HG02678 (cell line): Measurements from ENCODE around the gene MYO3A.
"Not testable (repeated sequence)": the region's sequence is repeated elsewhere in the genome, so short reads cannot be mapped to it uniquely, and the experiment has no call there.

ENCODE experiments used
- ATAC-seq: cut with Tn5 transposase; IDR thresholded peaks from one replicate; pipeline ENCODE4 v1.9.1; 2021; ENCODE audit warnings: mild to moderate bottlenecking, moderate library complexity; ENCODE audit not compliant: unreplicated experiment

Gene MYO3A

DNA sequence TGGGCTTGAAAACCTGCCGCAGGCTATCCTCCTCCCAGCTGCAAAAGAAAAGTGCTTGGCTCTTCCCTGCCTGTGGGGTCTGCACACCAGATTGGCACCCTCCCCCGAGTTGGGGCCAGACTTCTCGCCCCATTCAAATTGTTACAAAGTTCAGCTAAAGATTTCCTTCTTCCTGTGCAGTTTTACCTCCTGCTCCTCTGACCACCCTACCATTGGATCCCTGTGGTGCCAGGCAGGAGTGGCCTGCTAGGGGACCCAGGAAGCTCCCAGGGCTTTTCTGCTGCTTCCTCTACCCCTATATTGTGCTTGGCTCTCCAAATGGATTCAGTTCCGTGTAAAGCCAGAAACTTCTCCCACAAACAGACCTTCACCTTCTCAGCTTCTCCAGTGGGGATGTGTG, 147.4 kb downstream of the MYO3A start:
- ATAC-seq: no peak

- ATAC-seq: no peak
Measured at GRCh38 chr10:26085549-26085948, 151.5 kb downstream of the MYO3A start.

- no peak for ATAC-seq
Measured at GRCh38 chr10:26087666-26088065, 153.6 kb downstream of the MYO3A start.

DNA sequence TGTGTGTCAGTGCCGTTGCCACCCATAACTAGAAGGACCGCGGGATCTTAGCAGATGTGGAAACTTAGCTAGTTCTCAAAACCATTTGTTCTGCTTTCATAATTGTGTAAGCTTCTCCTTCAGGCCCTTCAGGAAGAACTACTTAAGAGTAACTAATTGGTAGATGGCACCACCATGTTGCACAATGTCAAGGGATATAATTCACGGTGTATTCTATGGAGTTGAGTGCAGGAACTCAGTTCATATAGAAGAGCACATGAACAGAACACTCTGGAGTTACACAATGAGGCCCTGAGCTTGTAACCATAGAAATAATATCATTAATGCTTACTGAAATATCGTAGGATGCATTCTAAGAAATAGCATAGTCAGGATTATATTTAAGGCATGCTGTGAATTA, 156.0 kb downstream of the MYO3A start:
- no peak for ATAC-seq

DNA sequence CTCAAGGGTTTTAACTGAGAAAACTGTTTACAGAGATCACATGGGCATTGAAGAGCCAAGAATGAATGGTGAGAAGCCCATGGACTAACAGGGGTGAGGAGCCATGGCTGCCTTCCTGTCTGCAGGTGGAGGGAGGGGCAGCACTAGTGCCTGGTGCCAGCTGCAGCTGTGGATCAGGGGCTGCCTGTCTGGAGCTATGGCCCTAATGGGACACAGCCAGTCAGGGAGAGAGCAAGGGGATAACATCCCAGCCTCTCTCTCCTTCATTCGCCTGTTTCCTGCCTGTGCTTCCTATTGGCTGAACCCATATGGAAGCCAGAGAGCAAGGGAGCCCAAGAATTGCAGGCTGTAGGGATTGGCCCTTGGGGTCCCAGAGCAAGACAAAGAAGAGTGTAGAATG, 156.7 kb downstream of the MYO3A start:
- no peak for ATAC-seq

GRCh38 chr10:26093229-26093628, 159.2 kb downstream of the MYO3A start:
- no peak for ATAC-seq

- ATAC-seq: no peak
Measured at GRCh38 chr10:26095781-26096180, 161.8 kb downstream of the MYO3A start.

GRCh38 chr10:26097549-26097948, 163.5 kb downstream of the MYO3A start:
- ATAC-seq: not testable (repeated sequence)

GRCh38 chr10:26112532-26112931, 178.5 kb downstream of the MYO3A start:
- ATAC-seq: no peak

DNA sequence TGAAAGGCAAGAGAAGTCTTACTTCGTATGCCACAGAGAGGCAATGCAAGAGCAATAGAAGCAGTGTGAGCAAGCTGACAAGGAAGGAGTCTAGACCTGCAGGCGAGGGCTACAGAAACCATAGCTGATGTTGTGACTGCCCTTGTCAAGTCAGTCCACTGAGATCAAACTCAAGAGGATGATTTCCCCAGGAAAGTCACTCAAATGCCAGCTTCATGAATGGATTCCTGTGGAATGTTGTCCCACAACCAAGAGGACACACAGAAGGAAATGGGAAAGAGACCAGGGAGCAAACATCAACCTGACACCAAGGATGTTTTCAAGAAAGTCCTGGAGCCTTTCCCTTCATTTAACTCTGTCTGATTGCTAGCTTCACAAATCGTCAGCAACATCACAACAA, 204.6 kb downstream of the MYO3A start:
- no peak for ATAC-seq

DNA sequence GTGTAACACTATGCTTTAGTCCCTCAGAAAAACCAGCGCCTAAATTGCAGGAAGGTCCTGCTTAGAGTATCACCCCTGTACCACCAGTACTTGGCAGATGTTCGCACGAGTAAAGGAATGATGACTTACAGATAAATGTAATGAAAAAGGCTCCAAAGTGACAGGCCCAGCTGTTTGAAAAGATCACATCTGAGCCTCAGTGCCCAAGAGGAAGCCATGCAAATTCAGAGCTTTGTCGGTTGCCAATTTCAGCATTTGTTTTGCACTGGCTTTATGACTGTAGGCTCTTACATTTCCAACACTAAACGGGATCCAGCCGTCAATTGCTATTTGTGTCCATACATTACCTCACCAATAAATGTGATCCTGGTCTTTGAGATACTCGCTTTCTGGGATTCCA, 222.0 kb downstream of the MYO3A start:
- ATAC-seq: no peak

- no peak for ATAC-seq
Measured at GRCh38 chr10:26157734-26158133, 223.7 kb downstream of the MYO3A start.

DNA sequence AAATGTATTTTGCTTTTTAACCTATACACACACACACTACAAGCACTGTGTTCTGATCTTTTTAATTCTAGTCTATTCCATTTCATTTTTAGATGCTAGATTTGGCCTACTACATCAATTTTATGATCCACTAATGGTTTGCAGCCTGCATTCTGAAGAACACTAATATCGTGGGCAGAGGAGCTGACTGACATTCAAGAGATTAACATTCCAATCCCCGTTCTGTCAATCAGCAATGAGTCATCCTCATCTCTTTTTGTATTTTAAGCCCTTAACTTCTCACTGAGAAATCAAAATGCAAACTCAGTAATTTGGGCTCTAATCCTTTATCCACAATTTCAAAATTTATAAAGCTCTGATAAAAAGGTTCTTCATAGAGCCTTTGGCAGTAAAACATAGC, 235.4 kb downstream of the MYO3A start:
- no peak for ATAC-seq

DNA sequence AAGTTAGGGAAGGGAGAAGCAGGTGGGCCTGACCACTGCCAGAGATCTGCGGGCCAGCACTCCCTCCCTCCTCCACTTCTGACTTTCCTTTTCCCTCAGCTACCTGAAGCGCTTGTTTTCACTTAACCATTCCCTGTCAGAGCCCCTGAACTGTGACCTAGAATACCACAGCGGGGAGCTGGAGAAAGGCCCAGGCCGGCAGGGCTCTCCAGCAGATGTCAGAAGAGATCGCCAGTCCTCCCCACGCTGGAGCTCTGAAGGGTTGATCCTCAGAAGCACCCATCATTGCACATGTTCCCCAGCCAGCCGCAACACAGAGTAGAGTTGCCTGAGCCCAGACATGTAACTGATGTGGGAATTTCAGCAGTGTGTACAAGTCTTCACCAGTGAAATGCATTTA, 238.1 kb downstream of the MYO3A start:
- no peak for ATAC-seq

GRCh38 chr10:26173837-26174236, 239.8 kb downstream of the MYO3A start:
- ATAC-seq: no peak

DNA sequence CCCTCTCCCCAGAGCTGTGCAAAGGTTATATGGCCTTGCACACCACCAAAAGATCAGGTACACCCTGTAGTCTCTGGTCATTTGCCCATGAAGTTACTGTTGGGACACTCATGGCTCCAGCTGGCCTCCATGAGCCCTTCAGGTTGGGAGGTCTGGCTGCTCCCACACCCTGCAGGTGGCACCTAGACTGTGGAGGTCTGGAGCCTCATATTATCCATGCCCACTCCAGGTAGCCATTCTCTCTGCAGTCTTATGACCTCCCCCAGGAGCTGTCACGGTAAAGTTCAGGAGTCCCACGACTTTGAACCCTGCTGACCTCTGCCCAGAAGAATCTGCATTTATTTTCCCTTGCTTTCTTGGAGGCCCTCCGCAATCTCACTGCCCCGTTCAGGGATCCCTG, 243.3 kb downstream of the MYO3A start:
- no peak for ATAC-seq

DNA sequence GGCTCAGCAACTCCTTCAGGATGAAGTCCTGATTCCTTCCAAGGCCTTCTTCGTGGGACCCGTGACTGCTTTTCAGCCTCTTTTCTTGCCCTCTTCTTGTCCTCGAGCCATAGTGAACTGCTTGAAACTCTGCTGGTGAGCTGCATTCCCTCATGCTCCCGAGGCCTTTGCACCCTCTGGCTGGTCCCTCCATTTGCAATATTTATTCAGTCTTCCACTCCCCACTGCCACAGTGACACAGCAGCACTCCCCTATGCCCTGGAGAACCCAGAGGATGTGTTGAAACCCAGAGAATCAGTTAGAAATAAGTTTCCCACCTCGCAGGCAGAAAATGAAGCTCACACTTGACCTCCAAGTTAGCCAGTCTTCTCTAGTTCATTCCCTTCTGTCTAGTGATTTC, 260.2 kb downstream of the MYO3A start:
- ATAC-seq: no peak

GRCh38 chr10:26197248-26197647, 263.2 kb downstream of the MYO3A start:
- no peak for ATAC-seq

- no peak for ATAC-seq
Measured at GRCh38 chr10:26198119-26198518, 264.1 kb downstream of the MYO3A start.

DNA sequence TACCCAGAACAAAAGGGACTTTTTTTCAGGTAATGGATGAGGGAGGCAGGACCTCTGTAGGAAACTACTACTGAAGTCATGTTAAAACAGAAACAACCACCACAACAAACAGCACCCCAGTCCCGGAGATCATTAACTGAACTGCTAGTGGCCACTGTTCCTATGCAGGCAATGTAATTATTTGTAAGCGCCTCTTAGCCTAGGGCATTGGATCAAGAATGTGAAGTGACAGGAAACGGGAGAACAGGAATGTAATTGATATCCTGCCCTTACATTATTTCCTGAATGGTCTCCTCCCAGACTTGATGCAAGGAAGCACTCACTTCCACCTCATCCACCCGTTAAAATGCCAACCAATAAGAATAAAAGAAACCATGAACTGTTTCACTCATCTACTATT, 265.8 kb downstream of the MYO3A start:
- no peak for ATAC-seq

GRCh38 chr10:26205223-26205622, 271.2 kb downstream of the MYO3A start:
- ATAC-seq: no peak

- no peak for ATAC-seq
Measured at GRCh38 chr10:26211781-26212444, 277.9 kb downstream of the MYO3A start.

DNA sequence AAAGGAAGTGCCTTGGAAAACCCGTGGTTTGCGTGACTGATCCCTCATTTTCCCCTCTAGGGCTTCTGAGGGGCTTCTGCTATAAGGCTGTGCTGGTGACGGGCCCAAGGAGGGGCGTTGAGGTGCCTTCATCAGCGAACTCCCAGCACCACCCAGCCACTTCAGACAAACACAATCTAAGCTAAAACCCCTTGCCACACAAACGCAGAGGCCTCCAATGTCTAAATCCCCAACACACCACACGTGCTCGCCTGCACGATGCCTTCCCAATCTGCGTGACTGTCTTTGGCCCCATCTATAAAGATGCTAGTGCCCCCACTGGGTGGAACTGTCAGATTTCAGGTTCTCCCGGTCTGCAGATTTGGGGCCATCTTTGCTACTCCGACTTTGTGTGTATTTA, 278.5 kb downstream of the MYO3A start:
- no peak for ATAC-seq
